ENCODE measurements around the gene STX8.
"Not testable (repeated sequence)": the region's sequence is repeated elsewhere in the genome, so short reads cannot be mapped to it uniquely, and the experiment has no call there.

STX8 gene

GRCh38 chr17:9554715-9555114 lies 20.9 kb downstream of the STX8 start:
- peak; percentile 53 for TF ChIP-seq CTCF (IDR thresholded peaks at IDR 0.05; ENCODE audit: low read depth, low read length)
- DNase-seq (ENCODE audit: low read depth, low spot score) = peak; percentile 45
- H3K4me3 ChIP-seq (ENCODE audit: low read depth, low read length); in situ Hi-C loops (cut with HindIII; ENCODE audit: low sequenced_read_pairs): not testable (repeated sequence)

GRCh38 chr17:9553596-9553995 lies 22.0 kb downstream of the STX8 start:
- no peak for TF ChIP-seq CTCF (IDR thresholded peaks at IDR 0.05; ENCODE audit: low read depth, low read length)
- in situ Hi-C loops (cut with HindIII; ENCODE audit: low sequenced_read_pairs) = no loop called here
- no peak overlapping the region for H3K4me3 ChIP-seq (ENCODE audit: low read depth, low read length)
- DNase-seq (ENCODE audit: low read depth, low spot score) = no peak

GRCh38 chr17:9553181-9553580 lies 22.4 kb downstream of the STX8 start:
- no peak for DNase-seq (ENCODE audit: low read depth, low spot score)
- in situ Hi-C loops (cut with HindIII; ENCODE audit: low sequenced_read_pairs) = no loop called here
- no peak for TF ChIP-seq CTCF (IDR thresholded peaks at IDR 0.05; ENCODE audit: low read depth, low read length)
- no peak overlapping the region for H3K4me3 ChIP-seq (ENCODE audit: low read depth, low read length)

GRCh38 chr17:9549215-9549614 lies 26.4 kb downstream of the STX8 start:
- no peak for TF ChIP-seq CTCF (IDR thresholded peaks at IDR 0.05; ENCODE audit: low read depth, low read length)
- in situ Hi-C loops (cut with HindIII; ENCODE audit: low sequenced_read_pairs) = no loop called here
- no peak for DNase-seq (ENCODE audit: low read depth, low spot score)
- H3K4me3 ChIP-seq (ENCODE audit: low read depth, low read length) = no peak overlapping the region

GRCh38 chr17:9544221-9544620 lies 31.4 kb downstream of the STX8 start:
- no peak overlapping the region for H3K4me3 ChIP-seq (ENCODE audit: low read depth, low read length)
- no peak for TF ChIP-seq CTCF (IDR thresholded peaks at IDR 0.05; ENCODE audit: low read depth, low read length)
- DNase-seq (ENCODE audit: low read depth, low spot score) = no peak
- in situ Hi-C loops (cut with HindIII; ENCODE audit: low sequenced_read_pairs) = no loop called here

GRCh38 chr17:9541718-9542117 lies 33.9 kb downstream of the STX8 start:
- TF ChIP-seq CTCF (IDR thresholded peaks at IDR 0.05; ENCODE audit: low read depth, low read length) = no peak
- DNase-seq (ENCODE audit: low read depth, low spot score) = no peak
- no peak overlapping the region for H3K4me3 ChIP-seq (ENCODE audit: low read depth, low read length)
- in situ Hi-C loops (cut with HindIII; ENCODE audit: low sequenced_read_pairs) = no loop called here

- in situ Hi-C loops (cut with HindIII; ENCODE audit: low sequenced_read_pairs) = no loop called here
- no peak for TF ChIP-seq CTCF (IDR thresholded peaks at IDR 0.05; ENCODE audit: low read depth, low read length)
- no peak overlapping the region for H3K4me3 ChIP-seq (ENCODE audit: low read depth, low read length)
- no peak for DNase-seq (ENCODE audit: low read depth, low spot score)
Measured at GRCh38 chr17:9538626-9539025, 37.0 kb downstream of the STX8 start.
